Upper lobe of left lung (tissue), 6 donors: Measurements from ENCODE around the gene ZNF839. TPM values are rescaled to one million over a fixed set of nuclear protein-coding genes. Genes with fewer than 3 reads are reported as not detected.
"Not testable (repeated sequence)": the region's sequence is repeated elsewhere in the genome, so short reads cannot be mapped to it uniquely, and the experiment has no call there.

Experiments used
- ATAC-seq, 2 donors: fragments of 200-7000 bp; cut with Tn5 transposase; one replicate each; pipeline ENCODE4 v1.9.1; 2022; ENCODE audit warnings: mild to moderate bottlenecking in 2 of 2, moderate library complexity in 2 of 2; ENCODE audit not compliant: low FRiP score in 2 of 2
- DNase-seq, 2 donors: peaks; one replicate each; pipeline ENCODE4 v3.0.0-alpha.2; 2019 to 2020
- H3K27ac ChIP-seq, 4 donors: fragments of 200-600 bp; sonication (generic); one replicate each; pipeline ENCODE4 v1.5.1; 2016 to 2019
- H3K27me3 ChIP-seq, 4 donors: fragments of 200-600 bp; sonication (generic); one replicate each; pipeline ENCODE4 v1.5.1; 2017 to 2019
- H3K36me3 ChIP-seq, 4 donors: fragments of 200-600 bp; sonication (generic); one replicate each; pipeline ENCODE4 v1.5.1; 2016 to 2019
- H3K4me1 ChIP-seq, 4 donors: fragments of 200-600 bp; sonication (generic); one replicate each; pipeline ENCODE4 v1.5.1; 2018 to 2019
- H3K4me3 ChIP-seq, 4 donors: fragments of 200-600 bp; sonication (generic); one replicate each; pipeline ENCODE4 v1.5.1; 2017 to 2019; ENCODE audit warnings: mild to moderate bottlenecking in 2 of 4, moderate library complexity in 1 of 4
- H3K9me3 ChIP-seq, 4 donors: fragments of 200-600 bp; sonication (generic); one replicate each; pipeline ENCODE4 v1.5.1; 2018 to 2019
- CTCF ChIP-seq, 6 experiments: fragments of 450-650 bp in 4 of 6; fragments of 200-600 bp in 2 of 6; sonication (generic) in 2 of 6; IDR thresholded peaks; one replicate each; pipeline ENCODE4 v1.5.1; 2016 to 2019; ENCODE audit warnings: antibody characterized with exemption in 6 of 6
- EP300 ChIP-seq, 4 donors: sonication (generic); formaldehyde crosslinking; IDR thresholded peaks; one replicate each; pipeline ENCODE4 v1.5.1; 2017; ENCODE audit warnings: antibody characterized with exemption in 4 of 4, control low read depth in 2 of 4
- POLR2A ChIP-seq, 4 donors: fragments of 450-650 bp; IDR thresholded peaks; one replicate each; pipeline ENCODE4 v1.5.1; 2016 to 2017; ENCODE audit warnings: antibody characterized with exemption in 4 of 4, mild to moderate bottlenecking in 2 of 4
- POLR2AphosphoS5 ChIP-seq, 2 donors: sonication (generic); formaldehyde crosslinking; IDR thresholded peaks; one replicate each; pipeline ENCODE4 v1.5.1; 2017; ENCODE audit warnings: antibody characterized with exemption in 2 of 2
- WGBS, 2 donors: methylation state at CpG; one replicate each; pipeline ENCODE4 v1.1.5; 2017 to 2018; 5-methylcytosine and 5-hydroxymethylcytosine counted together
- total RNA-seq, 6 donors: library from RNA; depleted of rRNA in 4 of 6; stranded (reverse); fragments of >200 nt in 4 of 6; gene quantifications; one replicate each; pipeline versions ENCODE4 v1.1.0 to v1.2.1, GENCODE V29; 2016 to 2021
- donor health status: DM: no; HTN: no; CAD: no; lungs with moderate emphysema.
- donor health status: DM: no; HTN: yes; CAD: no; lungs with severe emphysema.

Gene ZNF839
- total RNA-seq, 6 donors from 2014 or later = 8.7 to 37.7 (median 14.1) TPM

- no peaks in the 10 kb centered on the region for H3K9me3 ChIP-seq
- H3K27ac ChIP-seq = no peak overlapping the region
- H3K27me3 ChIP-seq = no peaks in the 10 kb centered on the region
- H3K4me3 ChIP-seq = no peak overlapping the region
- TF ChIP-seq POLR2A (IDR thresholded peaks at IDR 0.05) (no peak), EP300 (IDR thresholded peaks at IDR 0.05) (no peak), POLR2AphosphoS5 (IDR thresholded peaks at IDR 0.05) (no peak), CTCF (IDR thresholded peaks at IDR 0.05) (no peak)
- no peaks in the 10 kb centered on the region for H3K4me1 ChIP-seq
- DNase-seq = no peak
- no peak for ATAC-seq
- 88% methylated on average over 6 of the region's 6 CpGs for WGBS, 2 donors
- H3K36me3 ChIP-seq = no peaks in the 10 kb centered on the region
Observed at GRCh38 chr14:102293781-102294180, 25.8 kb upstream of the ZNF839 start.

- Histone ChIP-seq H3K4me1 (no peaks in the 10 kb centered on the region), H3K9me3 (no peaks in the 10 kb centered on the region), H3K27ac (no peak overlapping the region), H3K4me3 (no peak overlapping the region), H3K27me3 (no peaks in the 10 kb centered on the region), H3K36me3 (no peaks in the 10 kb centered on the region)
- TF ChIP-seq POLR2AphosphoS5 (IDR thresholded peaks at IDR 0.05) (no peak), EP300 (IDR thresholded peaks at IDR 0.05) (no peak), POLR2A (IDR thresholded peaks at IDR 0.05) (no peak), CTCF (IDR thresholded peaks at IDR 0.05) (no peak)
- 65% methylated on average over 3 of the region's 3 CpGs for WGBS, 2 donors
- DNase-seq (no peak), ATAC-seq (no peak)
Observed at GRCh38 chr14:102295270-102295669, 24.3 kb upstream of the ZNF839 start.

- no peak for ATAC-seq
- TF ChIP-seq EP300 (IDR thresholded peaks at IDR 0.05) (no peak), POLR2A (IDR thresholded peaks at IDR 0.05) (no peak), CTCF (IDR thresholded peaks at IDR 0.05) (no peak), POLR2AphosphoS5 (IDR thresholded peaks at IDR 0.05) (no peak)
- no peak overlapping the region for H3K4me3 ChIP-seq
- H3K9me3 ChIP-seq = no peaks in the 10 kb centered on the region
- H3K4me1 ChIP-seq = no peaks in the 10 kb centered on the region
- 91 to 95% methylated on average over 15 to 29 of the region's 33 CpGs for WGBS, 2 donors
- H3K27ac ChIP-seq = no peak overlapping the region
- H3K27me3 ChIP-seq = no peaks in the 10 kb centered on the region
- H3K36me3 ChIP-seq = no peaks in the 10 kb centered on the region
- peak in 1 of 2 donors; percentile 66 for DNase-seq
Observed at GRCh38 chr14:102297436-102298170, 21.9 kb upstream of the ZNF839 start.

- not testable (repeated sequence) for DNase-seq, H3K36me3 ChIP-seq, H3K27me3 ChIP-seq, H3K9me3 ChIP-seq, H3K4me3 ChIP-seq, ATAC-seq, H3K27ac ChIP-seq, H3K4me1 ChIP-seq
- WGBS, 2 donors = 67 to 93% methylated on average over 12 of the region's 12 CpGs
Observed at GRCh38 chr14:102298303-102299070, 21.1 kb upstream of the ZNF839 start.

- Histone ChIP-seq H3K27me3 (no peaks in the 10 kb centered on the region), H3K9me3 (no peaks in the 10 kb centered on the region), H3K27ac (no peak overlapping the region), H3K4me3 (no peak overlapping the region), H3K36me3 (no peaks in the 10 kb centered on the region), H3K4me1 (peaks cover 5 to 14% (median 9%) of the 10 kb centered on the region in 4 donors)
- TF ChIP-seq POLR2AphosphoS5 (IDR thresholded peaks at IDR 0.05) = no peak
- ATAC-seq (no peak), DNase-seq (no peak)
- 93 to 96% methylated on average over 3 of the region's 3 CpGs for WGBS, 2 donors
Observed at GRCh38 chr14:102303664-102304063, 15.9 kb upstream of the ZNF839 start.
